ENCODE measurements around the gene EXOC6. TPM values are rescaled to one million over a fixed set of nuclear protein-coding genes. Genes with fewer than 3 reads are reported as not detected.

The EXOC6 gene, protein sequence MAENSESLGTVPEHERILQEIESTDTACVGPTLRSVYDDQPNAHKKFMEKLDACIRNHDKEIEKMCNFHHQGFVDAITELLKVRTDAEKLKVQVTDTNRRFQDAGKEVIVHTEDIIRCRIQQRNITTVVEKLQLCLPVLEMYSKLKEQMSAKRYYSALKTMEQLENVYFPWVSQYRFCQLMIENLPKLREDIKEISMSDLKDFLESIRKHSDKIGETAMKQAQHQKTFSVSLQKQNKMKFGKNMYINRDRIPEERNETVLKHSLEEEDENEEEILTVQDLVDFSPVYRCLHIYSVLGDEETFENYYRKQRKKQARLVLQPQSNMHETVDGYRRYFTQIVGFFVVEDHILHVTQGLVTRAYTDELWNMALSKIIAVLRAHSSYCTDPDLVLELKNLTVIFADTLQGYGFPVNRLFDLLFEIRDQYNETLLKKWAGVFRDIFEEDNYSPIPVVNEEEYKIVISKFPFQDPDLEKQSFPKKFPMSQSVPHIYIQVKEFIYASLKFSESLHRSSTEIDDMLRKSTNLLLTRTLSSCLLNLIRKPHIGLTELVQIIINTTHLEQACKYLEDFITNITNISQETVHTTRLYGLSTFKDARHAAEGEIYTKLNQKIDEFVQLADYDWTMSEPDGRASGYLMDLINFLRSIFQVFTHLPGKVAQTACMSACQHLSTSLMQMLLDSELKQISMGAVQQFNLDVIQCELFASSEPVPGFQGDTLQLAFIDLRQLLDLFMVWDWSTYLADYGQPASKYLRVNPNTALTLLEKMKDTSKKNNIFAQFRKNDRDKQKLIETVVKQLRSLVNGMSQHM
- total RNA-seq (2022) (19.2 TPM in 2 replicates), Bru-seq, nascent RNA (percentile 79 among the genes with signal in this experiment), BruChase-seq, experiment 1, labeled RNA remaining after a 6-hour chase (percentile 64 among the genes with signal in this experiment), BruChase-seq, experiment 2, labeled RNA remaining after a 2-hour chase (percentile 58 among the genes with signal in this experiment)
- long read RNA-seq, transcript EXOC6-201 (22 exons, 3,564 nt) = major isoform, 9 of 24 reads
- long read RNA-seq, partial matches to known transcripts = 4 of 24 reads
- long read RNA-seq, other reads (novel, unspliced or antisense) = 11 of 24 reads

DNA sequence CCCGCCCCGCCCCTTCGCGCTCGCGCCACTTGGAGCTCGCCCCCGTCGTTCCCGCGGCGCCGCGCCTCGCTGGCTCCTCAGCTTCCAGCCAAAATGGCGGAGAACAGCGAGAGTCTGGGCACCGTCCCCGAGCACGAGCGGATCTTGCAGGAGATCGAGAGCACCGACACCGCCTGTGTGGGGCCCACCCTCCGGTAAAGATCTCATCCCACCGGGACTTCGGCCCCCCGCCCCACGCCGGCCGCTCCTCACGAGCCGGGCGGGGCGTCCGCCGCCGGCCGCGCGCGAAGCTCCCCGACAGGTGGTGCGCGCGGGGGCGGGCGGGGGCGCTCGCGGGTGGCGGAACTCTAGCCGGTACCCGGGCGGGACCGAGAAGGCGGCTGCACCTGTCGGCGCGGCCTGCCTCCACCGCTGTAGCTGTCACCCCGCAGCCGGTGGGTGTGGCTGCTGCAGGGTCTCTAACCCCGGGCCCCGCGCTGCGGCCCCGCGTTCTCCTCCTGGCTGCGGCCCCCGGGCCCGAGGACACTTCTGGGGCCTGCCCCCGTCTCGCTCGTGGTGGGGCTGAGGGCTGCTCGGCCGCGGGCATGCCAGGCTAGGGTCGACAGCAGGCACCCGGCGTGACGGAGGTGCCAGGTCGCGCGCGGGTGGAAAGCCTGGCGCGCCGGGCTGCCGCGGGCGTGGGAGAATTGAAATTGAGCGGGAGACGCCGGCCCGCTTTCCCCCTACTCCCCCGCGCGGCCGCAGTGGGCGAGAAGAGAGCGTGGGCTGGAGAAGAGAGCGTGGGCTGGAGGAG lies at the start of gene EXOC6:
Gene EXOC6 (plus strand): TSS at position 80 of the 793 bp plus-strand sequence. CDS start 14 bp downstream, at position 94.
- CTCF ChIA-PET = interaction anchor here (0.6 to 2.1 kb wide), 4 partner anchors 14 to 68 kb away, joined by 3 to 10 read pairs (median 4); no protein-coding TSS in a partner anchor
- no TSS peak for BruUV-seq (replicated peaks)
- peak within 1 kb of the TSS; percentile 90 for H3K4me3 Mint-ChIP-seq (ENCODE audit: low read depth, unreplicated experiment)
- intact Hi-C loops (cut with micrococcal nuclease; ENCODE audit: unreplicated experiment) = no loop called here
- H3K9me3 Mint-ChIP-seq (ENCODE audit: low read depth, unreplicated experiment) = no peaks in the 10 kb centered on the region
- peak within 1 kb of the TSS; percentile 56 for H3K27ac Mint-ChIP-seq (ENCODE audit: unreplicated experiment)
- peaks cover 17% of the 10 kb centered on the region for H3K36me3 Mint-ChIP-seq (ENCODE audit: insufficient read depth, unreplicated experiment)
- H3K4me1 Mint-ChIP-seq (ENCODE audit: low read depth, unreplicated experiment) = peaks cover 19% of the 10 kb centered on the region
- DNase-seq = peak; percentile 82
- H3K27me3 Mint-ChIP-seq (ENCODE audit: unreplicated experiment) = no peaks in the 10 kb centered on the region
- no peak for TF ChIP-seq CTCF (IDR thresholded peaks at IDR 0.05; ENCODE audit: unreplicated experiment)

- BruUV-seq (replicated peaks) = no TSS peak
- H3K9me3 Mint-ChIP-seq (ENCODE audit: low read depth, unreplicated experiment) = no peaks in the 10 kb centered on the region
- TF ChIP-seq CTCF (IDR thresholded peaks at IDR 0.05; ENCODE audit: unreplicated experiment) = no peak
These were observed 48.8 kb upstream of the EXOC6 start for GRCh38 chr10:92799568-92799967.

DNA sequence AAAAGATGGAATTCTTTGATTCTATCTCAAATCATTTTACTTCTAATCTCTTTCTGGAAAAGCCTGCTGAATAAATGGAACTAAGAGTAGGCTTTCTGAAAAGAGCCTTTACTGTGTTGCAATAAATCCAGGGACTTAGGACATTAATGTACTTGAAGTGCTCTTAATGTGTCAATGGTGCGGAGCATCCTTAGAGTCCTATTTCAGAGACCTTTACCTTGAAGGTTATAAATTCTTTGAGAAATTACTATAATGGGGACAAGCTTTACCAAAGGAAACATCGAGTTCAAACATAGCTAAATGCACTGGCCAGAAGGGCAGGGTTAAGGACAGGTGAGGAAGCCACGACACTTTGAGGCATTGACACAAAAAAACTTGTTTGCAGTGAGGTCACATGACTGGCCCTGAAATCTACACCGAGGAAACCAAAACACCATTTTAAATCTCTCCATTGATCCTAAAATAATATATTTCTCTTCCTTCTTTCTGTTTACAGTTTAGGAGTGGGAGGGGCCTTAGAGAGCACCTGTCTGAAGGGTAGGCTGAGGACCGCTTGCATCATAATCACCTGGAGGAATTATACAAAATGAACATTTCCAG lies 48.1 kb upstream of the EXOC6 start:
- no peaks in the 10 kb centered on the region for H3K9me3 Mint-ChIP-seq (ENCODE audit: low read depth, unreplicated experiment)
- H3K27ac Mint-ChIP-seq (ENCODE audit: unreplicated experiment) = peak overlapping the region; percentile 55
- no TSS peak for BruUV-seq (replicated peaks)
- DNase-seq = no peak
- no peak for TF ChIP-seq CTCF (IDR thresholded peaks at IDR 0.05; ENCODE audit: unreplicated experiment)
- H3K36me3 Mint-ChIP-seq (ENCODE audit: insufficient read depth, unreplicated experiment) = no peaks in the 10 kb centered on the region
- peaks cover 9% of the 10 kb centered on the region for H3K4me1 Mint-ChIP-seq (ENCODE audit: low read depth, unreplicated experiment)
- CTCF ChIA-PET = no interaction called here
- intact Hi-C loops (cut with micrococcal nuclease; ENCODE audit: unreplicated experiment) = loop anchor here (2.0 kb wide), 1 partner anchor 17 kb away; no protein-coding TSS in a partner anchor
- peak overlapping the region; percentile 19 for H3K4me3 Mint-ChIP-seq (ENCODE audit: low read depth, unreplicated experiment)
- no peaks in the 10 kb centered on the region for H3K27me3 Mint-ChIP-seq (ENCODE audit: unreplicated experiment)

More at GRCh38 chr10:92799568-92799967, 48.8 kb upstream of the EXOC6 start:
- CTCF ChIA-PET = no interaction called here
- peak; percentile 14 for DNase-seq
- Mint-ChIP-seq H3K4me3 (ENCODE audit: low read depth, unreplicated experiment) (peak overlapping the region; percentile 21), H3K4me1 (ENCODE audit: low read depth, unreplicated experiment) (peaks cover 9% of the 10 kb centered on the region), H3K36me3 (ENCODE audit: insufficient read depth, unreplicated experiment) (no peaks in the 10 kb centered on the region), H3K27ac (ENCODE audit: unreplicated experiment) (peak overlapping the region; percentile 55), H3K27me3 (ENCODE audit: unreplicated experiment) (no peaks in the 10 kb centered on the region)
- intact Hi-C loops (cut with micrococcal nuclease; ENCODE audit: unreplicated experiment) = no loop called here

Measured in Calu3 (cell line).